ENCODE measurements around the gene RNASET2.
"Not testable (repeated sequence)": the region's sequence is repeated elsewhere in the genome, so short reads cannot be mapped to it uniquely, and the experiment has no call there.

The RNASET2 gene

GRCh38 chr6:166957087-166957804, 896 bp upstream of the RNASET2 start:
- peak overlapping the region; percentile 92 for H3K9ac ChIP-seq (ENCODE audit: low read depth, low read length)
- no peaks in the 10 kb centered on the region for H3K4me1 ChIP-seq (ENCODE audit: insufficient read depth, low read length)
- no peaks in the 10 kb centered on the region for H3K9me3 ChIP-seq (ENCODE audit: control insufficient read depth, insufficient read depth, low read length)
- no peaks in the 10 kb centered on the region for H3K36me3 ChIP-seq (ENCODE audit: insufficient read depth, low read length)

DNA sequence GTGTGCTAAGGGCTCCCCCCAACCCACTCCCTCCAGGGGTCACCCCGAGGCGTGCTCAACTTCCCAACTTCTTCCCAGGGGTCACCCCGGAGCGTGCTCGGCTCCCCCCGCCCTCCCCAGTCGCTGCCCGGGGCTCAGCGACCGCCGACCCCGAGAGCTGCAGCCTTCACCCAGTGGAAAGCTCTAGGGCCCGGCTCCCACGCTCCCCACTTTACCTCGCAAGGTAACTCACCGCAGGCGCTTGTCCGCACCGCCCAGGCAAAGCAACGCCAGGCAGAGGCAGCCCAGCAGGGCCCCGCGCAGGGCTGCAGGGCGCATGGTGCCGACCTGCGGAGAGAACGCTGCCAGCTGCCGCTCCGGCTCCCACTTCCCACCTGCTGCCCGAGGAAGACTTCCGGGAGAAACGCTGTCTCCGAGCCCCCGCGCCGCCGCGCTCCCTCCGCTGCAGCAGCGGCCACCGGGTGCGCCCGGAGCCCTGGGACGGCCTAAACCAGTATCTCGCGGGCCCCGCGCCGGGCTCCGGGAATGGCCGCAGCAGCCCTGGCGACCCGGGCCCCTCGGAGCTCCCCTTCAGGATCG, 396 bp downstream of the RNASET2 start:
- Histone ChIP-seq H3K9ac (ENCODE audit: low read depth, low read length) (peak overlapping the region; percentile 92), H3K4me1 (ENCODE audit: insufficient read depth, low read length) (no peaks in the 10 kb centered on the region)

DNA sequence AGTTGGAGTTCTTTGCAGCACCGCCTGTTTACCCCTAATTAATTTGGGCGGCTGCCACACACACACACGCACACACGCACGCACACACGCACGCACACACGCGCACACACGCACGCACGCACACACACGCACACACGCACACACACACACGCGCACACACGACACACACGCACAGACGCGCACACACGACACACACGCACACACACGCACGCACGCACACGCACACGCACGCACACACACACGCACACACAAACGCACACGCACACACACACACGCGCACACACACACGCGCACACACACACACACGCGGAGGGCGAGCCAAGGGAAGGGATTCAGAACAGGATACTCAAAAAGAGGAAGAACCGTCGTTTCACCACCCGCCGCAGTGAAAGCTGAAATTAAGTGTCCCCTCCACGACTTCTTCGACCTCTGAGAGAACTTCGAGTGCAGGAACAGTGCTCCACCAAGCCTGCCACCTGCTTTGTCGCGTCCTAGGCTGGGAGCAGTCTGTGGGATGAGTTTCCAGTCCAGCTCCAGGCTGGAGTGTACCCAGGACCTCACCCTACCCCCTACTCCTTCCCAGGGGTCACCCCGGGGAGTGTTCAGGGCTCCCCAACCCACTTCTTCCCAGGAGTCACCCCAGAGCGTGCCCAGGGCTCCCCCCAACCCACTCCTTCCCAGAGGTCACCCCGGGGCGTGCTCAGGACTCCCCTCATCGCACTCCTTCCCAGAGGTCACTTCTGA, 1.1 kb downstream of the RNASET2 start:
- no peaks in the 10 kb centered on the region for H3K9me3 ChIP-seq (ENCODE audit: control insufficient read depth, insufficient read depth, low read length)
- H3K4me1 ChIP-seq (ENCODE audit: insufficient read depth, low read length) = peaks cover 5% of the 10 kb centered on the region
- peak overlapping the region; percentile 92; the same call in 1 of the 2 replicates for H3K9ac ChIP-seq (ENCODE audit: low read depth, low read length)
- no peaks in the 10 kb centered on the region for H3K36me3 ChIP-seq (ENCODE audit: insufficient read depth, low read length)

More for the DNA sequence above, 396 bp downstream of the RNASET2 start:
- H3K36me3 ChIP-seq (ENCODE audit: insufficient read depth, low read length) = no peaks in the 10 kb centered on the region
- H3K9me3 ChIP-seq (ENCODE audit: control insufficient read depth, insufficient read depth, low read length) = no peaks in the 10 kb centered on the region

DNA sequence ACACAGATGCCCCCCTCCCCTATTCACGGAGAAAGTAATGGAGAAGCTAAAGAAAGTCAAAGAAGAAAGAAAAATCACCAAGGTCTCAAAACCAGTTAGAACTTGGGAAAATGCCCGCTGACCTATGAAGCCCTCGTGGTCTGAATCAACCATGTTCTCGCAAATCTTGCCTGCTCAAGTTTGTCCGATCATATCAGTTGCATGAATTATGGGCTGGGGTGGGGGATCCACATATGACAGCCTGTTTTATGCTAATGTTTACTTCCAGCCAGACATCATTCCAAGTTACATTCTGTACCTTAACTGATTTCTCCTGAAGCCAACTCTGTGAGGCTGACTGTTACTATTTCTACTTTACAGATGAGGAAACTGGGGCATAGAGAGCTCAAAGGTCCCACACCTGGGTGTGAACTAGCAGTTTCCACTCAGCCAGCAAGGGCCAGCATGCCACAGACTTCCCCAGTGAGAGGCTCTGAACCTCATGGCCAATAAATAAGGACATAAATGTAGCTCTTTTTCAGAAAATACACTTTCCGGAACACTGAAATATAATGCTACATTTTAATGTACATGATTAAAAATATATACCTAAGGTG, 2.1 kb downstream of the RNASET2 start:
- peaks cover 9% of the 10 kb centered on the region for H3K4me1 ChIP-seq (ENCODE audit: insufficient read depth, low read length)
- no peaks in the 10 kb centered on the region for H3K9me3 ChIP-seq (ENCODE audit: control insufficient read depth, insufficient read depth, low read length)
- H3K36me3 ChIP-seq (ENCODE audit: insufficient read depth, low read length) = no peaks in the 10 kb centered on the region
- H3K9ac ChIP-seq (ENCODE audit: low read depth, low read length) = no peak overlapping the region

DNA sequence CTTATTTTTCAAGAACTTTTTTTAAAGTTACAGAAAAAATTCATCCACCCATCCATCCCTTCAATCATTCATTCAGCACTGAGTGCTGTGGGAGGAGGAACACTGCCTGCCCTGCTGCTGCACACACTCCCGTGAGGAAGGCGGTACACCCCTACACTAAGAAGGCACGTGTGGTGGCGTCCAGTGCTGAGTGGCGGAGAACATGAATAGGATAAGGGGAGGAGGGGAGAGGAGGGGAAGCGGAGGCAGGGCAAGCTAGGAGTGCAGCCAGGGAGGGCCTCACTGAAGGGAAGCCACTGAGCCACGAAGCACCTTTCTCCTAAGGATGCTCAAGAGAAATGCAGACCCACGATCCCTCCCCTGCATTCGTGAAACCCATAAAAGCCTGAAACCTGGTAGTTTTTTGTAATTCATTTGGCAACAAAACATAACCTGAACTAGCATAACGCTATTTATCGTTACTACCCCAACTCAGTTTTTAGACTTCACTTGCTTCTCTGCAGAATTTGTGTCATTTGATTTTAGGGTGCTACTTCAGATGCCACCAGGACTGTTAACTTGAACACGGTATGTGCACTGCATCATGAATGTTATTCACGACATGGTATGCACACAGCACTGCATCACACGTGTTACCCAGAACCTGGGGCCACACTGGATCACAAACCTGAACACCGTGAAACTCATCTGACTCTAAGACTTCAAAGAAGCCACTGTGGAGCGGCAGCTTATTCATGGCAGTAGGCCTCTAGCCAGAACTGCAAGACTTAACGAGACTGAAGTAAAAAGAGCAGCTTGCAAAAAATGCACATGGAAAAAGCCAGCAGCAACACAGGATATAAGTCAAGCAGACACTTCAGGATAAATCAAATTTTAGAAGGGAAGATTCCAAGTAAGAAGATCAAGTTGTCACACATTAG, 3.5 kb downstream of the RNASET2 start:
- Histone ChIP-seq H3K36me3 (ENCODE audit: insufficient read depth, low read length) (no peaks in the 10 kb centered on the region), H3K4me1 (ENCODE audit: insufficient read depth, low read length) (peaks cover 12% of the 10 kb centered on the region), H3K9ac (ENCODE audit: low read depth, low read length) (no peak overlapping the region), H3K9me3 (ENCODE audit: control insufficient read depth, insufficient read depth, low read length) (no peaks in the 10 kb centered on the region)

GRCh38 chr6:166952121-166952520, 4.2 kb downstream of the RNASET2 start:
- no peaks in the 10 kb centered on the region for H3K9me3 ChIP-seq (ENCODE audit: control insufficient read depth, insufficient read depth, low read length)
- H3K4me1 ChIP-seq (ENCODE audit: insufficient read depth, low read length) = peaks cover 12% of the 10 kb centered on the region

DNA sequence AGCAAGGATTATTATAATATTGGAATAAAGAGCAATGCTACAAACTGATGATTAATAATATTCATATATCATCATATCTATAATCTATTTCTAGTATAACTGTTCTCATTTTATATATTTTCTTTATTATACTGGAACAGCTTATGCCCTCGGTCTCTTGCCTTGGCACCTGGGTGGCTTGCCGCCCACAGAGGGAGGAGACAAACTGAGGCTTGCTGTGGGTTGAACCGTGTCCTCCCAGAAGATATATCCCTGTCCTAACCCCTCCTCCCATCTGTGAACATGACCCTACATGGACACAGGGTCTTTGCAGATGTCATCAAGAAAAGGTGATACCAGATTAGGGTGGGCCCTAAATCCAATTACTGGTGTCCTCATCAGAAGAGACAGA, 4.7 kb downstream of the RNASET2 start:
- Histone ChIP-seq H3K9ac (ENCODE audit: low read depth, low read length) (no peak overlapping the region), H3K4me1 (ENCODE audit: insufficient read depth, low read length) (peaks cover 12% of the 10 kb centered on the region)

More at GRCh38 chr6:166952121-166952520, 4.2 kb downstream of the RNASET2 start:
- Histone ChIP-seq H3K36me3 (ENCODE audit: insufficient read depth, low read length) (no peaks in the 10 kb centered on the region), H3K9ac (ENCODE audit: low read depth, low read length) (no peak overlapping the region)

GRCh38 chr6:166950892-166951669, 5.3 kb downstream of the RNASET2 start:
- H3K9ac ChIP-seq (ENCODE audit: low read depth, low read length); H3K9me3 ChIP-seq (ENCODE audit: control insufficient read depth, insufficient read depth, low read length); H3K36me3 ChIP-seq (ENCODE audit: insufficient read depth, low read length): not testable (repeated sequence)
- peaks cover 12% of the 10 kb centered on the region for H3K4me1 ChIP-seq (ENCODE audit: insufficient read depth, low read length)

More for the DNA sequence above, 4.7 kb downstream of the RNASET2 start:
- H3K36me3 ChIP-seq (ENCODE audit: insufficient read depth, low read length) = no peaks in the 10 kb centered on the region
- no peaks in the 10 kb centered on the region for H3K9me3 ChIP-seq (ENCODE audit: control insufficient read depth, insufficient read depth, low read length)

DNA sequence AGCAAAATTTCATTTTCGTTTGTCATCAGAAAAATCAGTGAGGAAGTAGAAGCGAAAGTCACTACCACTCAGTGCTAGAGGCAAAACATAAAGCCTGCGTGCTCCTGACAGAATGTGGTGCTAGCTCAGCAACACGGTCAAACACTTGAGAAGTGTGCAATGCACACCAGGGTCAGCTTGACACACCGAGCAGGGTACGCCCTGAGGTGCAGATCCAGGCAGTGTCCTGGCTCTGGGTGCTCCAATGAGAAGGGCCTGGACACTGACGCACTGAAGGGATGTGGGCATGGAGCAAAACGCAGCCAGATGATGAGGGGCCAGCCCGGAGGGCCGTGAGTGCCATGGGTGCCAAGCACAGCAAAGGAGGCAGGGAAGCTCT, 5.9 kb downstream of the RNASET2 start:
- Histone ChIP-seq H3K36me3 (ENCODE audit: insufficient read depth, low read length) (no peaks in the 10 kb centered on the region), H3K9me3 (ENCODE audit: control insufficient read depth, insufficient read depth, low read length) (no peaks in the 10 kb centered on the region), H3K9ac (ENCODE audit: low read depth, low read length) (no peak overlapping the region), H3K4me1 (ENCODE audit: insufficient read depth, low read length) (peaks cover 12% of the 10 kb centered on the region)

DNA sequence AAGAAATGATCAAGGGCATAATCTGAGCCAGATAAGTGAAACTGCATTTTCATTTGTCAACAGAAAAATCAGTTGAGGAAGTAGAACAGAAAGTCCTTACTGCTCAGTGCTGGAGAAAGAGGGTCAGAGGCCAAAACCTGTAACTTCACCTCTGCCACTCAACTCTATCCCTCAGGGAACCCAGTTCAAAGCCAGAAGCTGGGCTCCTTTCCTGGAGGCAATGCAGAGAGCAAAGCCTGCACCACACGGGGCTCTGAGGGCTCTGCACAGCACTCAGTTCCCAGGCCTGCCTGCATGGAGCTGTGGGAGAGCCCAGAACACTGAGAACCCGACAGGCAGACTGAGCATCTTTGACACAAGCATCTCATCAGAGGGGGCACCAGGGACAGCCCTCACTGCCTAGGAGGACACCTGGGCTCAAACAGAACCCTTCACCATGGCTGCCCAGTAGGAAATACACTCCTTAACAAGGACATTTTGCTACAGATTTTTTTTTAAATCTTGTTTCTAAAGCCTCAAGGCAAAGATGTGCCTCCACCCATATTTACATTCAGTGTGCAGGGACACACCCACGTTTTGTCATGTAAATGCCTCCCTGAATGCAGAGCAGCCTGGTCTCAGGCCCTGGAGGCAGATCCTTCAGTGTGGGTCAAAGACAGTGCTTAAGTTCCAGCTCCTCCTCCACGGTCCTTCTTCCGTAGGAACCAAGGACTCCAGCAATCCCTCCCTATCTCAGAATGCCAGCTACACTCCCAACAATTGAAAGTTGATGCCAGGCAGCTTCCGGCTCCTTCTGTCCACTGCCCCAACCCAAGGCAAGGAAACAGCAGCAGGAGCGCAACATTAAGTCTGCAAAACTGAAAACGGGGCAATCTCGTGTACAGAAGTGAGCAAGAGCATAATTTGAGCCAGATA, 6.6 kb downstream of the RNASET2 start:
- Histone ChIP-seq H3K4me1 (ENCODE audit: insufficient read depth, low read length) (peaks cover 12% of the 10 kb centered on the region), H3K9me3 (ENCODE audit: control insufficient read depth, insufficient read depth, low read length) (no peaks in the 10 kb centered on the region), H3K36me3 (ENCODE audit: insufficient read depth, low read length) (no peaks in the 10 kb centered on the region), H3K9ac (ENCODE audit: low read depth, low read length) (no peak overlapping the region)

DNA sequence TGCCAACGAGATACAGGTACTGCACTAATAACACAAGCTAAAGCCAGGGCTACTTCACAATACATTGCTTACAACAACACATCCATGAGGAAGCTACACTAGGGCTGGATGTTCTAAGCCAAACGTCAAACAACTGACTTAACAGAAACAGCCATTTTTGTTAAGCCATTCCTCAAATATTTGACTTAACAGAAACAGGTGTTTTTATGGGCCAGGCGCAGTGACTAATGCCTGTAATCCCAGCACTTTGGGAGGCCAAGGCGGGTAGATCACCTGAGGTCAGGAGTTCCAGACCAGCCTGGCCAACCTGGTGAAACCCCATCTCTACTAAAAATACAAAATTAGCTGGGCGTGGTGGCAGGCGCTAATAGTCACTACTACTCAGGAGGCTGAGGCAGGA, 7.6 kb downstream of the RNASET2 start:
- peaks cover 12% of the 10 kb centered on the region for H3K4me1 ChIP-seq (ENCODE audit: insufficient read depth, low read length)
- not testable (repeated sequence) for H3K9ac ChIP-seq (ENCODE audit: low read depth, low read length); H3K9me3 ChIP-seq (ENCODE audit: control insufficient read depth, insufficient read depth, low read length); H3K36me3 ChIP-seq (ENCODE audit: insufficient read depth, low read length)

GRCh38 chr6:166947251-166947650, 9.1 kb downstream of the RNASET2 start:
- peaks cover 12% of the 10 kb centered on the region for H3K4me1 ChIP-seq (ENCODE audit: insufficient read depth, low read length)
- no peak overlapping the region for H3K9ac ChIP-seq (ENCODE audit: low read depth, low read length)
- H3K9me3 ChIP-seq (ENCODE audit: control insufficient read depth, insufficient read depth, low read length) = no peaks in the 10 kb centered on the region

More at GRCh38 chr6:166947251-166947650, 9.1 kb downstream of the RNASET2 start:
- H3K36me3 ChIP-seq (ENCODE audit: insufficient read depth, low read length) = no peaks in the 10 kb centered on the region
